ENCODE results near the gene RAB11A.

Gene RAB11A

DNA sequence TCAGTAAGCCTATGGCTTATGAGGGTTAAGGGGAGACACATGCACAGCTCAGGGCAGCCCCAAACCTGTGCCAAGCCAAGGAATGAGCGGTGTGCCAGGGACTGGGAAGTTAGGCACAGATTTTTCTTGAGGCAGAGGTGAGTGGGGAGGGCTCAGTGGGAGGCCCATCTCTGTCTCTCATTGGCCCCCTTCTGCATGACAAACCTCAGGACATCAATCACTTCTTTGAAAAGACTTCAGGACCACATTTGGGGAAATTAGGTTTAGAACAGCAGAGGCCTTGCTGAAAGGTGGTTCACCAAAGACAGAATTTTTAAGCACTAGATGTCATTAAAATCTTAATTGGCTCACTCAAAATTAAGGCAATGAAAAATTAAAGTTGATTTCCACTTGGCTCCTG, 57.2 kb downstream of the RAB11A start:
- no peaks in the 10 kb centered on the region for H3K36me3 ChIP-seq (ENCODE audit: control insufficient read depth, insufficient read depth, low read length)
- H3K4me1 ChIP-seq (ENCODE audit: control insufficient read depth, insufficient read depth, low read length, poor library complexity, severe bottlenecking), result no peaks in the 10 kb centered on the region
- 100% methylated on average over 1 of the region's 1 CpG for WGBS, 2 experiments (ENCODE audit: insufficient coverage in 2 of 2)
- H3K4me3 ChIP-seq (ENCODE audit: extremely low read depth, insufficient read depth, low read length, poor library complexity, severe bottlenecking), result no peak overlapping the region
- no peak overlapping the region for H3K27ac ChIP-seq (ENCODE audit: low read depth, low read length, severe bottlenecking)
- H3K9me3 ChIP-seq (ENCODE audit: control insufficient read depth, low read length), result no peaks in the 10 kb centered on the region

GRCh38 chr15:65926899-65927298, 57.6 kb downstream of the RAB11A start:
- no peak overlapping the region for H3K4me3 ChIP-seq (ENCODE audit: extremely low read depth, insufficient read depth, low read length, poor library complexity, severe bottlenecking)
- H3K36me3 ChIP-seq (ENCODE audit: control insufficient read depth, insufficient read depth, low read length), result no peaks in the 10 kb centered on the region
- no peaks in the 10 kb centered on the region for H3K4me1 ChIP-seq (ENCODE audit: control insufficient read depth, insufficient read depth, low read length, poor library complexity, severe bottlenecking)
- 86 to 92% methylated on average over 1 of the region's 1 CpG for WGBS, 2 experiments (ENCODE audit: insufficient coverage in 2 of 2)
- H3K27ac ChIP-seq (ENCODE audit: low read depth, low read length, severe bottlenecking), result no peak overlapping the region
- H3K9me3 ChIP-seq (ENCODE audit: control insufficient read depth, low read length), result no peaks in the 10 kb centered on the region

- WGBS, 2 experiments (ENCODE audit: insufficient coverage in 2 of 2), result 88 to 93% methylated on average over 2 of the region's 2 CpGs
Measured at GRCh38 chr15:65927545-65927944, 58.3 kb downstream of the RAB11A start.

DNA sequence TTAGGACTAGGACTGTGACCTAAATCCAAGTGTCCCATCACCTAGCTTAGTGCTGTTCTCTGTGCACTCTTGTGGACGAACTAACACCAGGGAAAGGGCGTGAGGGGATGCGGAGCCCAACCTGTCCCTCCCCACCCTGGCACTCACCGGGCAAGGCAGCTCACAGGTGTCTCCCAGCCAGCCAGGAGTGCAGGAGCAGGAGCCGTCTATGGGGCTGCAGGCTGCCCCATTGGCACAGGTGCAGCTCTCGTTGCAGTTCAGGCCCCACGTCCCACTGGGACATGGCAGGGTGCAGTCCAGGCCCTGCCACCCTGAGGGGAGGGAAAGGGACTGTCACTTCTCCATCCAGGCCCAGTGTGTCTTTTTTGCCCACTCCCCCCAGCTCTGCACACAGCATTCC, 60.3 kb downstream of the RAB11A start:
- no peak overlapping the region for H3K4me3 ChIP-seq (ENCODE audit: extremely low read depth, insufficient read depth, low read length, poor library complexity, severe bottlenecking)
- H3K4me1 ChIP-seq (ENCODE audit: control insufficient read depth, insufficient read depth, low read length, poor library complexity, severe bottlenecking), result no peaks in the 10 kb centered on the region
- H3K27ac ChIP-seq (ENCODE audit: low read depth, low read length, severe bottlenecking), result no peak overlapping the region
- H3K9me3 ChIP-seq (ENCODE audit: control insufficient read depth, low read length), result no peaks in the 10 kb centered on the region
- WGBS, 2 experiments (ENCODE audit: insufficient coverage in 2 of 2), result 93 to 97% methylated on average over 5 to 7 of the region's 7 CpGs
- no peaks in the 10 kb centered on the region for H3K36me3 ChIP-seq (ENCODE audit: control insufficient read depth, insufficient read depth, low read length)

More at GRCh38 chr15:65927545-65927944, 58.3 kb downstream of the RAB11A start:
- Histone ChIP-seq H3K9me3 (ENCODE audit: control insufficient read depth, low read length) (no peaks in the 10 kb centered on the region), H3K27ac (ENCODE audit: low read depth, low read length, severe bottlenecking) (no peak overlapping the region), H3K4me3 (ENCODE audit: extremely low read depth, insufficient read depth, low read length, poor library complexity, severe bottlenecking) (no peak overlapping the region), H3K36me3 (ENCODE audit: control insufficient read depth, insufficient read depth, low read length) (no peaks in the 10 kb centered on the region), H3K4me1 (ENCODE audit: control insufficient read depth, insufficient read depth, low read length, poor library complexity, severe bottlenecking) (no peaks in the 10 kb centered on the region)

DNA sequence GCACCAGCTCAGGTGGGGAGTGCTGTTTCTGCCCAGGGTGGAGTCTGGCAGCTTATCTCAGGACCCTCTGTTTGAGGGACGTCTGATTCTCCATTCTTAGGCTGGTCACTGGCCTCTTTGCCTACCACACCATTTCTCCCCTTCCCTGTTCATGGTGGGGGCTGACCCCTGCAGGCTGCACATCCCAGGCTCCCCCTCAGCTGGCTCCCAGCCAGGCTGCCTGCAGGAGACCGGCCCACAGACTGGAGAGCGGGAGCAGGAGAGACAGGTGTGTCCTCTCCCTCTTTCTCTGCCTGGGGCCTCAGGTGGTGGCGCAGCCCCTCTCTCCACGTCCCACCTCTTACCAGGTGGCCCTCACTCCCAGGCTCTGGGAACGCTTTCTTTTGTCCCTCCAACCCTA, 60.8 kb downstream of the RAB11A start:
- Histone ChIP-seq H3K4me3 (ENCODE audit: extremely low read depth, insufficient read depth, low read length, poor library complexity, severe bottlenecking) (no peak overlapping the region), H3K9me3 (ENCODE audit: control insufficient read depth, low read length) (no peaks in the 10 kb centered on the region), H3K27ac (ENCODE audit: low read depth, low read length, severe bottlenecking) (no peak overlapping the region), H3K36me3 (ENCODE audit: control insufficient read depth, insufficient read depth, low read length) (no peaks in the 10 kb centered on the region), H3K4me1 (ENCODE audit: control insufficient read depth, insufficient read depth, low read length, poor library complexity, severe bottlenecking) (no peaks in the 10 kb centered on the region)
- WGBS, 2 experiments (ENCODE audit: insufficient coverage in 2 of 2), result 88 to 96% methylated on average over 5 to 6 of the region's 6 CpGs

GRCh38 chr15:65931221-65931620, 61.9 kb downstream of the RAB11A start:
- H3K4me3 ChIP-seq (ENCODE audit: extremely low read depth, insufficient read depth, low read length, poor library complexity, severe bottlenecking), result no peak overlapping the region
- no peaks in the 10 kb centered on the region for H3K4me1 ChIP-seq (ENCODE audit: control insufficient read depth, insufficient read depth, low read length, poor library complexity, severe bottlenecking)
- no peaks in the 10 kb centered on the region for H3K9me3 ChIP-seq (ENCODE audit: control insufficient read depth, low read length)
- H3K27ac ChIP-seq (ENCODE audit: low read depth, low read length, severe bottlenecking), result no peak overlapping the region
- WGBS, 2 experiments (ENCODE audit: insufficient coverage in 2 of 2), result 93 to 95% methylated on average over 3 to 4 of the region's 4 CpGs
- H3K36me3 ChIP-seq (ENCODE audit: control insufficient read depth, insufficient read depth, low read length), result no peaks in the 10 kb centered on the region

DNA sequence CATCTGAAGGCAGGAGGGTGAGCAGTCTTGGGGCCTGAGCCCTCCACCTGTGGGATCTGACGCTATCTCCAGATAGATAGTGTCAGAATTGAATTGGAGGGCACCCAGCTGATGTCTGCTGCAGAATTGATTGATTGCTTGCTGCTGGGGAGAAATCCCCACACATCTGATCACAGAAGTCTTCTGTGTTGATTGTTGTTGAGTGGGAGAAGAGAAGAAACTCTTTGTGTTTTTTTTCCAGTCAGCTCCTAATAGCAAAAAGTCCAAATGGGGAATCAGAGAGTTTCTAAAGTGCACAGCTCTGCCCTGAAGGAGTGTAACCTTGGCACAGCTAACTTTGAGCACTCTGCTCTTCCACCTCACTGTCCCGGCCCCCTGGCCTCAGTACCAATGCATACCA, 66.1 kb downstream of the RAB11A start:
- no peak overlapping the region for H3K27ac ChIP-seq (ENCODE audit: low read depth, low read length, severe bottlenecking)
- H3K36me3 ChIP-seq (ENCODE audit: control insufficient read depth, insufficient read depth, low read length), result no peaks in the 10 kb centered on the region
- 67 to 75% methylated on average over 1 to 2 of the region's 2 CpGs for WGBS, 2 experiments (ENCODE audit: insufficient coverage in 2 of 2)
- no peaks in the 10 kb centered on the region for H3K9me3 ChIP-seq (ENCODE audit: control insufficient read depth, low read length)
- H3K4me3 ChIP-seq (ENCODE audit: extremely low read depth, insufficient read depth, low read length, poor library complexity, severe bottlenecking), result no peak overlapping the region
- H3K4me1 ChIP-seq (ENCODE audit: control insufficient read depth, insufficient read depth, low read length, poor library complexity, severe bottlenecking), result no peaks in the 10 kb centered on the region

- 57 to 100% methylated on average over 1 of the region's 1 CpG for WGBS, 2 experiments (ENCODE audit: insufficient coverage in 2 of 2)
- no peak overlapping the region for H3K4me3 ChIP-seq (ENCODE audit: extremely low read depth, insufficient read depth, low read length, poor library complexity, severe bottlenecking)
- H3K9me3 ChIP-seq (ENCODE audit: control insufficient read depth, low read length), result no peaks in the 10 kb centered on the region
- no peaks in the 10 kb centered on the region for H3K4me1 ChIP-seq (ENCODE audit: control insufficient read depth, insufficient read depth, low read length, poor library complexity, severe bottlenecking)
- H3K36me3 ChIP-seq (ENCODE audit: control insufficient read depth, insufficient read depth, low read length), result no peaks in the 10 kb centered on the region
- no peak overlapping the region for H3K27ac ChIP-seq (ENCODE audit: low read depth, low read length, severe bottlenecking)
Measured at GRCh38 chr15:65936282-65936681, 67.0 kb downstream of the RAB11A start.

DNA sequence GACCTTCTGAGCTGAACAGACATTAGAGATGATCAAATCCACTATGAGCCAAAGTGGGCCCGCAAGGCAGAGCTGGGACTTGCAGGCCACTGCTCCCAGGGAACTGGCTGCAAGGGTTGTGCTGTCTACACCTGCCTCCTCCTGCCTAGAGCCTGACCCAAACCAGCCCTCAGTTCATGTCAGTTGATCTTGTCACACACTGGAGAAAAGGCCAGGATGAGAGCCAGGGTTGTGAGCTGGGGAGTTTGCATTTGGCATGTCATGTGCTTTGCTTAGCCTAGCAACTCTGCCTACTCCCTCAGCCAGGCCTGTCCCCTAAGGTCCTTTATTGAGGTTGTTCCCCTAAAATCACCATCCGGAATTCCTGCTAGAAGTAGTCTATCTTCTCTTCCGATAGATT, 67.8 kb downstream of the RAB11A start:
- no peaks in the 10 kb centered on the region for H3K9me3 ChIP-seq (ENCODE audit: control insufficient read depth, low read length)
- H3K4me3 ChIP-seq (ENCODE audit: extremely low read depth, insufficient read depth, low read length, poor library complexity, severe bottlenecking), result no peak overlapping the region
- H3K27ac ChIP-seq (ENCODE audit: low read depth, low read length, severe bottlenecking), result no peak overlapping the region
- 86 to 90% methylated on average over 1 of the region's 3 CpGs for WGBS, 2 experiments (ENCODE audit: insufficient coverage in 2 of 2)
- H3K4me1 ChIP-seq (ENCODE audit: control insufficient read depth, insufficient read depth, low read length, poor library complexity, severe bottlenecking), result no peaks in the 10 kb centered on the region
- H3K36me3 ChIP-seq (ENCODE audit: control insufficient read depth, insufficient read depth, low read length), result no peaks in the 10 kb centered on the region

- Histone ChIP-seq H3K27ac (ENCODE audit: low read depth, low read length, severe bottlenecking) (no peak overlapping the region), H3K4me3 (ENCODE audit: extremely low read depth, insufficient read depth, low read length, poor library complexity, severe bottlenecking) (no peak overlapping the region), H3K36me3 (ENCODE audit: control insufficient read depth, insufficient read depth, low read length) (no peaks in the 10 kb centered on the region), H3K9me3 (ENCODE audit: control insufficient read depth, low read length) (no peaks in the 10 kb centered on the region), H3K4me1 (ENCODE audit: control insufficient read depth, insufficient read depth, low read length, poor library complexity, severe bottlenecking) (no peaks in the 10 kb centered on the region)
- 86 to 90% methylated on average over 1 of the region's 1 CpG for WGBS, 2 experiments (ENCODE audit: insufficient coverage in 2 of 2)
Measured at GRCh38 chr15:65937476-65937875, 68.2 kb downstream of the RAB11A start.

DNA sequence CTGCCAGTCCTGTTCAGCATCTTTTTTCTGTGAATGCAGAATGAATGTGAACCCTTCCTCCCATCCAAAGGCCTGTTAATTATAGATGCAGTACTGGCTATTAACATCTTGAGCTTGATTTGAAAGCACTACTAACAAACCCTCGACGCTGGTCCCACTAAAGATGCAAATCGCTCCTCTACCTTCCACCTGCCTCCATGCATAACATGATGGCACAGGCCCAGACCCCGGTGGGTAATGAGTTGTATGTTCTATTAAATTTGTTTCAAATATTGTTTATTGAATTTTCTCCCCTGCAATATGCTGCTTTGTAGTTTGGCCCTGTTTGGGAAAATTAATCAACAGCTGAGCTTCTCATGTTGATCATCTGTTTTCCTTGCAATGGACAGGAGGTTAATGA, 69.3 kb downstream of the RAB11A start:
- no peak overlapping the region for H3K4me3 ChIP-seq (ENCODE audit: extremely low read depth, insufficient read depth, low read length, poor library complexity, severe bottlenecking)
- no peaks in the 10 kb centered on the region for H3K9me3 ChIP-seq (ENCODE audit: control insufficient read depth, low read length)
- 95% methylated on average over 3 of the region's 4 CpGs; no CpG with 5 or more reads in 1 of the 2 experiments for WGBS, 2 experiments (ENCODE audit: insufficient coverage in 2 of 2)
- no peaks in the 10 kb centered on the region for H3K4me1 ChIP-seq (ENCODE audit: control insufficient read depth, insufficient read depth, low read length, poor library complexity, severe bottlenecking)
- no peaks in the 10 kb centered on the region for H3K36me3 ChIP-seq (ENCODE audit: control insufficient read depth, insufficient read depth, low read length)
- H3K27ac ChIP-seq (ENCODE audit: low read depth, low read length, severe bottlenecking), result no peak overlapping the region

All from mesodermal cell (in vitro differentiated cells).